ENCODE measurements around the gene DGKG. TPM values are rescaled to one million over a fixed set of nuclear protein-coding genes. Genes with fewer than 3 reads are reported as not detected.
A peak's percentile ranks its signal among the peaks of the same experiment; 100 is the strongest.

The DGKG gene
- total and polyA plus RNA-seq, 4 donors = 2.1 to 13.7 (median 8.0) TPM

DNA sequence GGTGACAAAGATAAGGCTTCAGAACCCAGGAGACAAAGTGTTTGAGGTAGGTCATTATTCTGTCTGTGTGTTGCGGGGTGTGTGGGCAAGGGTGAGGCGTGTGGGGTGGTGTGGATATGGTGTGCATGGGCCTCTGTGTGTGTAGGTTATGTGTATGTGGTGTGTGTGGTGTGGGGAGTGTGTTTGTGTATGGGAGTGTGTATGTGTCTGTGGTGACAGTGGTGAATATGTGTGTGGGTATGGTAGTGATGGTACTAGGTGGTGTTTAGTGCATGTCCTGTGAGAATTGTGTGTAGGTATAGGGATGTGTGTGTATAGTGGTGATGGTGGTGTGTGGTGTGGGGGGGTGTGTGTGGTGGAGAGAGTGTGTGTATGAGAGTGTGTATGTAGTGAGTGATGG, 236.9 kb downstream of the DGKG start:
- Histone ChIP-seq H3K9me3 (ENCODE audit: control insufficient read depth in 4 of 4, insufficient read depth in 3 of 4, low read length in 3 of 4) (peaks cover 0 to 4% (median 0%) of the 10 kb centered on the region in 4 donors), H3K4me1 (ENCODE audit: control insufficient read depth in 5 of 5, insufficient read depth in 5 of 5, low read length in 5 of 5) (peaks cover 0 to 29% (median 9%) of the 10 kb centered on the region in 5 donors), H3K27ac (ENCODE audit: low read depth in 1 of 2, low read length in 1 of 2) (no peak overlapping the region), H3K36me3 (ENCODE audit: control insufficient read depth in 4 of 4, insufficient read depth in 4 of 4, low read length in 4 of 4) (no peaks in the 10 kb centered on the region), H3K4me3 (no peak overlapping the region), H3K27me3 (ENCODE audit: control insufficient read depth in 3 of 3, insufficient read depth in 3 of 3, low read length in 2 of 3) (no peaks in the 10 kb centered on the region), H3K9ac (ENCODE audit: insufficient read depth in 1 of 2, low read length in 2 of 2) (no peak overlapping the region)
- TF ChIP-seq, protein P1, sequence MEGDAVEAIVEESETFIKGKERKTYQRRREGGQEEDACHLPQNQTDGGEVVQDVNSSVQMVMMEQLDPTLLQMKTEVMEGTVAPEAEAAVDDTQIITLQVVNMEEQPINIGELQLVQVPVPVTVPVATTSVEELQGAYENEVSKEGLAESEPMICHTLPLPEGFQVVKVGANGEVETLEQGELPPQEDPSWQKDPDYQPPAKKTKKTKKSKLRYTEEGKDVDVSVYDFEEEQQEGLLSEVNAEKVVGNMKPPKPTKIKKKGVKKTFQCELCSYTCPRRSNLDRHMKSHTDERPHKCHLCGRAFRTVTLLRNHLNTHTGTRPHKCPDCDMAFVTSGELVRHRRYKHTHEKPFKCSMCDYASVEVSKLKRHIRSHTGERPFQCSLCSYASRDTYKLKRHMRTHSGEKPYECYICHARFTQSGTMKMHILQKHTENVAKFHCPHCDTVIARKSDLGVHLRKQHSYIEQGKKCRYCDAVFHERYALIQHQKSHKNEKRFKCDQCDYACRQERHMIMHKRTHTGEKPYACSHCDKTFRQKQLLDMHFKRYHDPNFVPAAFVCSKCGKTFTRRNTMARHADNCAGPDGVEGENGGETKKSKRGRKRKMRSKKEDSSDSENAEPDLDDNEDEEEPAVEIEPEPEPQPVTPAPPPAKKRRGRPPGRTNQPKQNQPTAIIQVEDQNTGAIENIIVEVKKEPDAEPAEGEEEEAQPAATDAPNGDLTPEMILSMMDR (IDR thresholded peaks at IDR 0.05; ENCODE audit: control extremely low read depth, extremely low read depth) = no peak
- no peak for ATAC-seq (ENCODE audit: insufficient read depth, low FRiP score)
- no peak for DNase-seq
- 94% methylated on average over 2 of the region's 2 CpGs for whole genome bisulfite sequencing, 2 donors

DNA sequence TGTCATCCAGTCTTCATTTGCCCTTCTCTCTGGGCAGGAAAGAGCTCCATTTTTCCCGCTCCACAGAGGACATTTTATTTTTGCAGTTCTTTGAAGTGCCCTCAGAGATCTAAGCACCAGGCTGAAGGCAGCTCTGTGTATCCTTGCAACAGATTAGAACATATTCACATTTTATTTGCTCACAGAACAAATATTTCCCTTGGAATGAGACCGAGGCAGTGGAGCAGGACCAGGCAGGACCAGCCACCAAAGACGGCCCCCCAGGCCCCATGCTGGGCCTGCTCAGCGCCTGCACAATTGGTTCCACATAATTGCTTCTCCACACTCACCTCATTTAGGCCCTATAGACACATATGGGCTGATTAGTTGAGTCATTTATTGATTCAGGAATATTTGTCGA, 237.4 kb downstream of the DGKG start:
- Histone ChIP-seq H3K4me1 (ENCODE audit: control insufficient read depth in 5 of 5, insufficient read depth in 5 of 5, low read length in 5 of 5) (peaks cover 0 to 29% (median 9%) of the 10 kb centered on the region in 5 donors), H3K27me3 (ENCODE audit: control insufficient read depth in 3 of 3, insufficient read depth in 3 of 3, low read length in 2 of 3) (no peaks in the 10 kb centered on the region), H3K9me3 (ENCODE audit: control insufficient read depth in 4 of 4, insufficient read depth in 3 of 4, low read length in 3 of 4) (peaks cover 0 to 4% (median 0%) of the 10 kb centered on the region in 4 donors), H3K4me3 (no peak overlapping the region), H3K36me3 (ENCODE audit: control insufficient read depth in 4 of 4, insufficient read depth in 4 of 4, low read length in 4 of 4) (no peaks in the 10 kb centered on the region), H3K27ac (ENCODE audit: low read depth in 1 of 2, low read length in 1 of 2) (no peak overlapping the region), H3K9ac (ENCODE audit: insufficient read depth in 1 of 2, low read length in 2 of 2) (no peak overlapping the region)
- TF ChIP-seq, protein P1 (IDR thresholded peaks at IDR 0.05; ENCODE audit: control extremely low read depth, extremely low read depth) = no peak
- ATAC-seq (ENCODE audit: insufficient read depth, low FRiP score) (no peak), DNase-seq (peak in 2 of 3 donors; percentile 55 to 76)
- 66 to 93% methylated on average over 5 of the region's 5 CpGs for WGBS, 2 donors

DNA sequence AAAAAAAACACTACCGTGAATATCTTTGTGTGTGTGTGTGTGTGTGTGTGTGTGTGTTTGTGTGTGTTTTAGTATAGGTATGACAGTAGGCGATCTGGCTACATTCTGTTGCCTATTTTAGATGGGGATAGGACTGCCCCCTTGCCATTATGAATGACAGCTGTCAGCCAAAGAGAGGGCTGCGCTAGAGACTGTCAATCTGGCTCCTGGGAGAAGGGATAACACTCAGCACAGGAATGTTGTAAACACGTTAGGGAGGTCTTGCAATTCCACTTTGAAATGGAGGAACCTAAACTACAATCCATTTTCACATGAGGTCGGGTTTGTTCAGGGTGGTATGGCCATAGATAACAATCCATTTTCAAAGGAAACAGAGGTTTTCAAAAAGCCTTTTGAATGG, 239.0 kb downstream of the DGKG start:
- H3K9me3 ChIP-seq (ENCODE audit: control insufficient read depth in 4 of 4, insufficient read depth in 3 of 4, low read length in 3 of 4) = peaks cover 0 to 4% (median 0%) of the 10 kb centered on the region in 4 donors
- no peaks in the 10 kb centered on the region for H3K36me3 ChIP-seq (ENCODE audit: control insufficient read depth in 4 of 4, insufficient read depth in 4 of 4, low read length in 4 of 4)
- ATAC-seq (ENCODE audit: insufficient read depth, low FRiP score) = no peak
- 63 to 79% methylated on average over 5 of the region's 5 CpGs for WGBS, 2 donors
- H3K9ac ChIP-seq (ENCODE audit: insufficient read depth in 1 of 2, low read length in 2 of 2) = no peak overlapping the region
- no peak overlapping the region for H3K4me3 ChIP-seq
- DNase-seq = no peak
- H3K4me1 ChIP-seq (ENCODE audit: control insufficient read depth in 5 of 5, insufficient read depth in 5 of 5, low read length in 5 of 5) = peaks cover 0 to 29% (median 9%) of the 10 kb centered on the region in 5 donors
- TF ChIP-seq, protein P1 (IDR thresholded peaks at IDR 0.05; ENCODE audit: control extremely low read depth, extremely low read depth) = no peak
- no peak overlapping the region for H3K27ac ChIP-seq (ENCODE audit: low read depth in 1 of 2, low read length in 1 of 2)
- H3K27me3 ChIP-seq (ENCODE audit: control insufficient read depth in 3 of 3, insufficient read depth in 3 of 3, low read length in 2 of 3) = peaks cover 0 to 3% (median 0%) of the 10 kb centered on the region in 3 donors

DNA sequence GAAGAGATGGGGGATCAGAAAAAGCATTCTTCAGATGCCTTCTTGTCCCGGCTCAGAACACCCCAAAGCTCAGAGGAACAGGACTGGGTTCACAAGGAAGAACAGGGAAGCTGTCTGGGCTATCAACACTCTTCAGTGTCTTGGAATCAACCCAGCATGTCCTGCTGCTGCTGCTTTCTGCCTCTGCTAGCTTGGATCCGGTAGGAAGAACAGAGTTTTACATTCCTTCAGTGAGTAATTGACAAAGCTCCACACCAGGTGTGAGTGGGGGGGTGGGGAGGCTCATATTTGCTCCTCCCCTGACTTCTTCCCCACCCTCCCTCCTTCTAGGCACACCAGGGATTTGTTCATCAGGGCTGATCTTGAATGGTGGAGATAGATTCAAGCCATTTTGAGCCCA, 240.1 kb downstream of the DGKG start:
- Histone ChIP-seq H3K4me3 (no peak overlapping the region), H3K27me3 (ENCODE audit: control insufficient read depth in 3 of 3, insufficient read depth in 3 of 3, low read length in 2 of 3) (peaks cover 0 to 3% (median 0%) of the 10 kb centered on the region in 3 donors), H3K9me3 (ENCODE audit: control insufficient read depth in 4 of 4, insufficient read depth in 3 of 4, low read length in 3 of 4) (peaks cover 0 to 4% (median 0%) of the 10 kb centered on the region in 4 donors), H3K9ac (ENCODE audit: insufficient read depth in 1 of 2, low read length in 2 of 2) (no peak overlapping the region), H3K4me1 (ENCODE audit: control insufficient read depth in 5 of 5, insufficient read depth in 5 of 5, low read length in 5 of 5) (peaks cover 0 to 27% (median 9%) of the 10 kb centered on the region in 5 donors), H3K27ac (ENCODE audit: low read depth in 1 of 2, low read length in 1 of 2) (no peak overlapping the region), H3K36me3 (ENCODE audit: control insufficient read depth in 4 of 4, insufficient read depth in 4 of 4, low read length in 4 of 4) (no peaks in the 10 kb centered on the region)
- ATAC-seq (ENCODE audit: insufficient read depth, low FRiP score) (no peak), DNase-seq (peak; percentile 46 to 81 (median 62))
- 45 to 71% methylated on average over 2 of the region's 2 CpGs for WGBS, 2 donors
- TF ChIP-seq, protein P1 (IDR thresholded peaks at IDR 0.05; ENCODE audit: control extremely low read depth, extremely low read depth) = no peak
